PC-3 (cell line): ENCODE results near the gene GPR32.

ENCODE experiments used
- EZH2 ChIP-seq: fragments of 300-600 bp; sonication (generic); IDR thresholded peaks from one replicate; pipeline ENCODE4 v1.6.1; 2017; ENCODE audit warnings: antibody characterized with exemption, mild to moderate bottlenecking, low read length; ENCODE audit not compliant: unreplicated experiment
- EZH2phosphoT487 ChIP-seq: fragments of 300-600 bp; sonication (generic); IDR thresholded peaks from 2 replicates; pipeline ENCODE4 v1.6.1; 2018; ENCODE audit warnings: mild to moderate bottlenecking, antibody characterized with exemption, low read length, borderline replicate concordance
- TF ChIP-seq, protein P1 (sequence below): fragments of 300-600 bp; sonication (generic); conservative IDR thresholded peaks from 2 replicates; pipeline ENCODE4 v1.5.1; 2017; ENCODE audit warnings: antibody characterized with exemption, low read depth, mild to moderate bottlenecking, low read length

GRCh38 chr19:50792272-50793250, 22.3 kb downstream of the GPR32 start:
- TF ChIP-seq, protein P1, sequence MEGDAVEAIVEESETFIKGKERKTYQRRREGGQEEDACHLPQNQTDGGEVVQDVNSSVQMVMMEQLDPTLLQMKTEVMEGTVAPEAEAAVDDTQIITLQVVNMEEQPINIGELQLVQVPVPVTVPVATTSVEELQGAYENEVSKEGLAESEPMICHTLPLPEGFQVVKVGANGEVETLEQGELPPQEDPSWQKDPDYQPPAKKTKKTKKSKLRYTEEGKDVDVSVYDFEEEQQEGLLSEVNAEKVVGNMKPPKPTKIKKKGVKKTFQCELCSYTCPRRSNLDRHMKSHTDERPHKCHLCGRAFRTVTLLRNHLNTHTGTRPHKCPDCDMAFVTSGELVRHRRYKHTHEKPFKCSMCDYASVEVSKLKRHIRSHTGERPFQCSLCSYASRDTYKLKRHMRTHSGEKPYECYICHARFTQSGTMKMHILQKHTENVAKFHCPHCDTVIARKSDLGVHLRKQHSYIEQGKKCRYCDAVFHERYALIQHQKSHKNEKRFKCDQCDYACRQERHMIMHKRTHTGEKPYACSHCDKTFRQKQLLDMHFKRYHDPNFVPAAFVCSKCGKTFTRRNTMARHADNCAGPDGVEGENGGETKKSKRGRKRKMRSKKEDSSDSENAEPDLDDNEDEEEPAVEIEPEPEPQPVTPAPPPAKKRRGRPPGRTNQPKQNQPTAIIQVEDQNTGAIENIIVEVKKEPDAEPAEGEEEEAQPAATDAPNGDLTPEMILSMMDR = no peak
- TF ChIP-seq EZH2 = no peak
- TF ChIP-seq EZH2phosphoT487 = no peak
